OCI-M1 (cell line): ENCODE results near the gene NISCH.
A peak's percentile ranks its signal among the peaks of the same experiment; 100 is the strongest.

Experiments used
- DNase-seq: peaks from one replicate; lab custom pipeline; 2025; lab: John Stamatoyannopoulos, UW

NISCH gene

DNA sequence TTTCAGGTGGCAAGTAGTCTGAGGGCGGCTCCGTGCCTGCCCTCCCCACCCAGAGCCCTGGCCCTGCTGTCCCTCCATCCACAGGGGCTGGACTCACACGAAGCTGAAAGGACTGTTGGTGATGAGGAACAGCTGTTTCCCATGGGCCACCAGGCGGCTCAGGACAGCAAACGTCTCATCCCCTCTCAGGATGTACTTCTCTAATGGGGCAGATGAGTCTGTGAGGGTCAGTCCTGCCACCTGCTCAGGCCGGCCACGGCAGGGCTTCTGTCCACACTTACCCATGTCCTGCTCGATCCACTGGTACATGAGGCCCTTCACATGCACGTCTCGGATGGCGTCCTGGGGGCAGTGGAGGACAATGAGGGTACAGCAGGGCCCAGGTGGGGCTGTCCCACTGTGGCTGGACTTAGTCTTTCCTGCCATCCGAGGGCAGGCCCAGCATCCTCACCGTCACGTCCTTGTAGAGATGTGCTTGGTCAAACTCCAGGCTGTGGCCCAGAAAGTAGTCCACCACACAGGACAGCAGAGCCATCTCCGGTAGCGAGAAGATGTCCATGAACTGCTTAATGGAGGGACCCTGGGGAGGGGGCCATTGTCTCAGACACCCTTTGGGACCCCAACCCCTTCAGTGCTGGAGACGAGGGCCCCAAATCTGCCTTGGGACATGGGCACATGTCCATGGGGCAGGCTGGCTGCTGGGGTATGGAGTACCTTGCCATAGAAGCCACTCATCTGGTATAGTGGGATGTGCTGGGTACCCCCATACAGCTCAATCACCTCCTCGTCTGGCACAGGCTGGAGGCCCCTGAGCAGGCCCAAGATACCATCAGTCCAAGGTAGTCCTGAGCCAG is 72.6 kb downstream of the NISCH start:
- DNase-seq, result no peak

DNA sequence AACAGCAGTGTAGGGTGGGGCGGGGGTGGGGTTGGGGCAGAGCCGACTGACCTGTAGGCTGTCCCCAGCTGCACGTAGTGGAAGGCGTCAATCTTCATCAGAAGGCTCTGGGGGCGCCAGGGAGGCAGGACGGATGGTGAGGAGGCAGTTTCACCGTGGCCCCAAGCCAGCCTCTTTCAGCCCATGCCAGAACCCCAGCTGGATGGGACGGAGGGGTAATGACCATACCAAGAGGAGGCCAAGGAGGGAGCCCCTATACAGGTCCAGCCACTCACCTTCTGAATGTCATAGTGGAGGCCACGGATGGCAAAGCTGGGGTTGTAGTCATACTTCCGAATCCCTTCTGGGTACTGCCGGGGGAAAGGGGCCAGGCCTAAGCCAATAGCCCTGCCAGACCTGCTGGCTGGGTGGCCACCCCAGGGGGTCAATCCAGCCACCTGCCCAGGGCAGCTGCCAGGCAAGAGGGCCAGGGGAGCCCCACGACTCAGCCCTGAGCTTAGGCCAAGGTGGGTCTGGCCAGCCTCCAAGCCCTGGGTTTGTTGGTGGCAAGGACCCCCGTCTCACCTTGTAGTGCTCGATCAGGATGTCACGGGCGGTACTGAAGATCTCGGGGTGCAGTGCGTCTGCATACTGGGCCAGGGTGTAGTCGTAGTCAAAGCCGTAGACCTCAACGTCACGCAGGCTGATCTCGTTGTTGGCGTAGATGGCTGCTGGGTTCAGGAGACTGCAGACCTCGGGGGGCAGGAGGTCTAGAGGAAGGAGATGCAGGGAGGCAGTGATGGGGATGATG is 73.4 kb downstream of the NISCH start:
- DNase-seq, result no peak

DNA sequence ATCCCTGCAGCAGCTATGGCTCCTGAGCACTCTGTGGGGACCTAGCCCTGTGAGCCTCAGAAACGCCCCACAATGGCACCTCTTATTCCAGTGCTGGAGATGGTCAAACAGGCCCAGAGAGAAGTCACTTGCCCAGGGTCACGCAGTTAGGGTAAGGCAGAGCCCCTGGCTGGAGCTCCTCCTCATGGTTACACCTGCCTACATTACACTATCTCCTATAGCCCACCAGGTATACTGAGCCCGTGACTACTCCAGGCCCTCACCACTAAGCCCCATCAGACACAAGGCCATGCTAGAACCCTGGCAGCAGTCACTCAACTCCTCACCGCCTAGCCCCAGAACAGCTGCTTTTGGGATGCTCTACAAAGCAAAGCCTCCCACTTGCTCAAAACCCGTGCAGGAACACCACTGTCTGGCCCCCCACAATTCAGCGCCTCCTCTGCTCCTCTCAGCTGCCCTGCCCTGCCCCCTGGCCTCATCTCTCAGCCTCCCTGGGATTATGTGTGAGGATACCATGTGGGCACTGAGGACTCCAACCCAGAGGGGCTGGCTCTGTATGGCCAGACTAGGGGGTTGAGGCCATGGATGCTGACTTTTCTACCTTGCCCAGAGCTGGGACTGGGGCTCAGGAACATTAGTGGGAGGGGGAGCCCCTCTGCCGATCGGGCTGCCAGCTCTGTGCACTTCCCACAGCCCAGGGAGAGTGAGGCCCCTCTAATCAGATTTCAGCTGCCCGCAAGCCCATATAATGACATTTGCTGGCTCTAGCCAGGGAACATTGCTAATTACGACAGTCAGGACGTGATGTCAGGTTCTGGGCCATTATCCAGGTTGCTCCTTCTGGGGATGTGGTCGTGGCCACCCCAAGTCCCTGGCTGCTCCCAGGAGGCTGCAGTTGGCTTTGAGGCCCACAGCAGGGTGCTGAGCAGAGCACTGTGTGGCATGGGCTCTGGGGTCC is 74.3 kb downstream of the NISCH start:
- no peak for DNase-seq

DNA sequence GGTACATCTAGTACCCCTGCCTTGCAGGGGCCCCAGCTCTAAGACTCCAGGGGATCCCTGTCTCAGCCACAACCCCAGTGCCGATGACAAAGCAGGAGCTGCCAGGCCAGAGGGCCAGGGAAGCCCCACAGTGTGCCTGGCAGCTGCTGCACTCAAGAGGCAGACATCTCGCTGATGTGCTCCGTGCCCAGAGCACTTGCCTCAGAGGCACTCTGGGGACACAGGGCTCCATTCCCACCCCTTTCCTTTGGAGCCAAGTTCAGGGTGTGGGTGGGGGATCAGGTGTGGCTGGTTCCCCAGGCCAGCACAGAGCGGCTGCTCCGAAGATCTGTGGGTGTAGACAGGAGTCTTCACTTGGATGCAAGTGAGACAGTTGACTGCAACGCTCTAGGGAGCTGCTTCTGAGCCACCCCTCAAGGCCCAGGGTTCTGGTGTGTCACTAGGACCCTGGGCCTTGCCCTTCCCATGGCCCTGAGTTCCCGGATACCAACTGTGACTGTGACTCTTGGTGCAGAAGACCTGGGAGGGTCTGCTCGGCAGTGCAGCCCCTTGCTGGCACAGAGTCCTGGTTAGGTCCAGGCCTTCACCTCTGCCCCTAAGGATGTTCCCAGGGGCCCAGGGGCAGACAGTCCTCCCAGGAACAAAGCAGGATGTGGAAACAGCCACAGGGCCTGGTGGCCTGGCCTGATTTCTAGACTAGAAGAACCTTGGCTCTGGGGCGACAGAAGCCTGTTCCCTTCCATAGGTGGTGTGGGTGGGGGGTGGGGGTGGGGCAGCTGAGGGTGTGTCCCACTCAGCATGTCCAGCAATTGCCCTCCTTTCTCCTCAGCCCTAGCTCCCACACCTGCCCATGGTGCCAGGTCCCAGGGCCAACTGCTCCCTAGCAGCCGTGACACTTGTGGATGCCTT is 75.8 kb downstream of the NISCH start:
- DNase-seq, result no peak

DNA sequence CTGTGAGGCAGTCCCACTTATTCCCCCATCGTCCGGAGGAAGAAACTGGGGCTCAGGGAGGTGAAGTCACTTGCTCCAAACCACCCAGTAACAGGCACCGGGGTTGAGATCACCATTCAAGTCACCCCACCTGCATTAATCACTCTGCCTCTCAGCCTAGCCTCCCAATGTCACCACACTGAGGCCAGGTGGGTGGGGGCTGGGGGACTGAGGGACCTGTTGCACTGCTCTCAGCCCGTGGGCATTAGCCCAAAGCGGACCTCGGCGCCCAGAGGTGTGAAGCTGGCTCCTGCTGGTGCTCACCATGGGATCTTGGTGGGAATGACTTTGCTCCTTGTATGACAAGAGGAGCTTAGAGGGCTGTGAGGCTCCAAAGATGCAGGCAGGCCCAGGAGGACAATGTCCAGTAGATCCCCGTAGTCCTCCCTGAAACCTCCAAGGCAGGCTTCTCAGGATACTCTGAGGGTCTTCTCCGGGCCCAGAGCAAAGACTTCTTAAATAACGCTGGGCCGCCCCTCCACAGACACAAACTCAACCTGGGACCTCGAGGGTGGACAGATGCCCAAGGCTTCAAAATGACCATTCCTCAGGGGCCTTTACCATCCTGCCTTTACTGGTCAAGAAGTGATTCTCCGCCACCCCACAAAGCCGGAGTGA is 76.6 kb downstream of the NISCH start:
- no peak for DNase-seq

DNA sequence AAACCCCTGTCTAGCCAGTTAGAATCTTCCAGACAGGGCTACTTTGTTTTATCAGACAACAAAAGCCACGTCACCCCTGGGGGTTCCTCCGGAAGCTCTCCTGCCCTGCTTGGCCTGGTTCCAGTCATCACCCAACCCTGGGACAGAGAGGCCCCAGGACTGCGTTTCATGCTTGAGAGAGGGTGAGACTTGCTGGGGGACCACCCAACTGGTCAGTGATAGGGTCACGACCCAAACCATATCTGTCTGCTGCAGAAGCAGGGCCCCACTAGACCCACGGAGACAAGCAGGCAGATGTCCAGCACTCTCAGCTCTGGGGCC is 77.1 kb downstream of the NISCH start:
- peak; percentile 53 for DNase-seq

DNA sequence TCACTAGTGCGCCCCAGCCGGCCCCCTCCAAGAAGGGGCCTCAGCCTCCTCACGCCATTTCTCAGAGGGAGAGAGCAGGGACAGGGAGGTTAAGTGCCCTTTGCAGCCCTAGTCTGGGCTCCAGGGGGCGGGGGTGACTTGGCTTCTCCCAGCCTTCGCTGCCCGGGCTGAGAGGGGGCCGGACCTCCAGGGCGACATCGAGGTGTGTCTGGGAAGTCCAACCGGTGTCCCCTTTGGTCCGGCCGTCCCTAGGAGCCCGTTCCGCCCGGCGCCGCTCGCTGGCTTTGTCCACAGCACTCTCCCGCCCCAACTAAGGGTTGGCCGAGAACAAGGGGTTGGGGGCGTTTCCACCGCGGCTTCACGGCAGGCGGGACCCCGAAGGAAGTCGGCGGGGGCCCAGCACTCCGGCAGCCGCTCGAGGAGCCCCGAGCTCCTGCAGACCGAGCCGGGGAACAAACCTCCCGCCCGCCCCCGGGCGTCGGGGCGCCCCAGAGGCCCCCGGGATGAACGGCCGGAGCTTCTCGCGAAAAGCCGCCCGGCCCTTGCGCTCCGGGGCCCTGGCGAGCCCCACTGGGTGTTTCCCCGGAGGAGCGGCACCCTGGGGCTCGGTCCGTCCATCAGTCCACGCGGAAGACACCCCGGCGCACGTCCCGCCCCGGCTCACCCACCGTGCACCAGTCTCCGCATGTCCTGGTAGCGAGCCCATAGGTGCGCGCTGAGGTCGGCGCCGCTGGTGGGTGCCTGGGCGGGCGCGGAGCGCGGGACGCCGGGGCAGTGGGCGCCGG is 77.6 kb downstream of the NISCH start:
- peak; percentile 53 for DNase-seq

DNA sequence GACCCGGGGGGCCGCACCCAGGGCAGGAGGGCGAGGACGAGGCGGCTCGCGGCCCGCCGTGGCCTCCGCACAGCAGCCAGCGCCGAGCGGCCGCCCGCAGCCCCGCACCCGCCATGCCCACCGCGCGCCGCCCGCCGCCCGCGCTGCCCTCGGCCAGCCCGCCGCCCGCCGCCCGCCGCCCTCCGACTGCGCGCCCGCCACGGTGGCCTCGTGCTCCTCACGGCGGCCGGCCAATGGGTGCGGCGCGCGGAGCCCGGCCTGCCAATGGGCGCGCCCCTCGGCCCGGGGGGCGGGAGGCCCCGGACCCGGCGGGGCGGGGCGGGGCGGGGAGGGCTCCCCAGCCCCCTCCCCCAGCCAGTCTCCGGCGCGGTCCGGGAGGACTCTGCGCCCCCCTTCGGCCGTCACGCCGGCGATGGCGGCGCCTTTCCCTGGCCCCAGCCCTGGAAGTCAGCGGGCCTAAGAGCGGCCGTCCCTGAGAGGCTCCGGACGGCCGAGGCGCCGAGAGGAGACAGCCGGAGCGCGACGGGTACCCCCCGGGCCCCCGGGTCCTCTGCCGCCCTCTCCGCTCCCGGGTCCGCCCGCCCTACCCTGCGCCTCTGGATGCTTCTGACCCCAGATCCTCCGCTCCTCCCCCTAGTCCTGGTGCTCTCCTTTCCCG is 78.3 kb downstream of the NISCH start, which contains the start of gene NT5DC2:
Gene NT5DC2, minus strand, starts transcription at position 235 of the 658 bp plus-strand sequence. Its CDS starts 120 bp downstream, at position 115.
- DNase-seq, result peak; percentile 67

DNA sequence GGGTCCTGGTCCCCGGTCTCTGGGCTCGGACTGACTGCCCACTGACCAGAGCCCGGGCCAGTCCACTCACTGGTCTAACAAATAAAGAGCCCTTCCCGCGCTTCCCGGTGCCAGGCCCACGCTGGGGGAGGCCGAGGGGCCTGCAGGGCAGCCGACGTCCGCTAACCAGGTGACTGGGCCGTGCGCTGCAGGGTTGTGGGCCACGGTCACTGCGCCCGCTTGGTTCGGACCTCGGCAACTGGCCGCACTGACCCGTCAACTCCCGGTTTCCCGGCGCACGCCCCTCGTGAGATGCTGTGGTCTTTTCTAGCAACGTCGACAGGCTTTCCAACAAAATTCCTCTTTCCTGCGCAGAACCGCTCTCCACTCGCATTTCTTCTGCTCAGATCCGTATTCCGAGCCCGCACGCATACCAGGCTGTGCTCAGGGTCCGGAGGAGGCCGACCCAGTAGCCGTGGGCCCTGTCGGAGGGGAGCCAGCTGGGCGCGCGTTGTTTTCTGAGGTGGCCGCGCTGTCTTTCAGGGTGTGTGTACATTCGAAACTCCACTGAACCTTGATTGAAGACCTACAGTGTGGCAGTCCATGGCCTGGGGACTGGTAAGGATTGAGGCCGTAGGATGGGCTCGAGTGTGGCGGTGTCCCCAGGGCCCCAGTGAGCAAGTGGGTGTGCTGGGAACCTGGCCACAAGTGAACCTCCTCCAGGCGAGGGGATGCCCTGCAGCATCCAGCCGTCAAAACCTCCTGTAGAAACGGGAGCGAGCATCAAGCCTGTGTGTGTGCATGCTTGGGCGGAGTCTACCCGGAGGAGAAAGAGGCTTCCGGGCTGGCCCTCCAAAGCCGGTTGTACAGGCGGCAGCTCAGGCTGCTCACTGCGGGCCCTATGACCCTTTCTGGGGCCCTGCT is 79.1 kb downstream of the NISCH start:
- DNase-seq, result no peak

DNA sequence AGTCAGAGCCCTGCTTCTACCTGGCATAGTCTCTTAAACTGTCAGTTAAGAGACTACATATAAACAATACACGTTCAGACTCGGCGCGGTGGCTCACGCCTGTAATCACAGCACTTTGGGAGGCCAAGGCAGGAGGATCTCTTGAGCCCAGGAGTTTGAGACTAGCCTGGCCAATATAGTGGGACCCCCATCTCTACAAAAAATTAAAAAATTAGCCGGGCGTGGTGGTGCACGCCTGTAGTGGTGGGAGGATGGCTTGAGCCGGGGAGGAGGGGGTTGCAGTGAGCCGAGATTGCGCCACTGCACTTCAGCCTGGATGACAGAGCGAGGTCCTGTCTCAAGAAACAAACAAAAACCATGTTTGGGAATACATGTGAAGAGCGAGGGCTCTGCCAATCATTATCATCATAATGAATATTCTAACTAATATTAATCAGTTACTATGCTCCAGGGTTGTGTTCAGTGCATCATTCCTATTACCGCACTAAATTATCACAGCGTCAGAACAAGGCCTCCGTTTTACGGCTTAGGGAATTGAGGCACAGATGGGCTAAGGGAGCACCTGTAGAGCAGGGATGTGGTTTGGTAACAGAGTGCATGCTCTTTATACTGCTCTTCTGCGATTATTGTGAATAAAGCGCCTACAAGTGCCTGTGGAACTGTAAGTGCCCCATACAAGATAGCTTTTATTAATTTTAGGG is 80.2 kb downstream of the NISCH start:
- no peak for DNase-seq

DNA sequence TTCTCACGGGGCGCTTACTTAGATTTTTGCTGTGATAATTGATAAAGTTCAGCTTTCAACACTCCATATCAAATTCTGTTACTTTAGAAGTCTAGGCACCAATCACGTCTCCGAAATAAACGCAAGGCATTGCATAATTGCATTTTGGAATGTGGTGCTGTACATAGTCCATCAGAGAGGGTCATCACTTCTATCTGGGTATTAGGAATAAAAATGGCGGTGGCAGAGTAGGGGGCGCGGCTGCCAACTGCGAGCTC is 80.6 kb downstream of the NISCH start:
- no peak for DNase-seq

DNA sequence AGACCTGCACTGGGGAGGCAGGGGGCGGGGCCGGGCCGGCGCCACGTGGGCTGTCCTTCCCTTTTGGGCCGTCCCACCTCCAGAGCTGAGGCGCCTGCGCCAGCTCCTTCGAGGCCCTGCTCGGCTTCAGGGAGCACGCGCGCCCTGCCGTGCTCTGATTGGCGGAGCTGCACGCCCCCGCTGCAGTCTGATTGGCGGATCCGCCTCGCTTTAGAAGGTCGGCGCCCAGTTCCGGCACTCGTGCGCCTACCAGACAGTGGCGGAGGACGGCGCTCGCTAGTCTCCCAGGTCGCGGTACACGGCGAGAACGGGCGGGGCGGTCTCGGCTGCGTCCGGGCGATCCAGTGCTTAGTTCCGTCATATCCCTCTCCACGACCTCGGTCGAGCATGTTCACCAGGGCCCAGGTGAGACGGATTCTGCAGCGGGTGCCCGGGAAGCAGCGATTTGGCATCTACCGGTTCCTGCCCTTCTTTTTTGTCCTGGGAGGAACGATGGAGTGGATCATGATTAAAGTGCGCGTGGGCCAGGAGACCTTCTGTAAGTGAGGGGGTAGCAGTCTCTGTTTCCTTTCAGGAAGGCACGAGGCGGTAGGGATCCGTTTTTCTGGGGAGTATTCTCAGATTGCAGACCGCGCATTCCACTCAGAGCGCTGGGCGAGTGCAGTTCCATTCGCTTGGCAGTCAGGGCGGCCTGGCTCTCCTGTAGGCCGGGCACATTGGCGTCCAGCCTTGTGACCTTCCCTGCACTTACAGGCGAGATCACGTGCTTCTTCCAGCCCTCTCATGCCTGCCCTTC is 81.2 kb downstream of the NISCH start, which contains the start of gene UQCC5:
Gene UQCC5, plus strand, starts transcription at position 237 of the 796 bp plus-strand sequence. Its CDS starts 151 bp downstream, at position 388.
- peak; percentile 99 for DNase-seq

DNA sequence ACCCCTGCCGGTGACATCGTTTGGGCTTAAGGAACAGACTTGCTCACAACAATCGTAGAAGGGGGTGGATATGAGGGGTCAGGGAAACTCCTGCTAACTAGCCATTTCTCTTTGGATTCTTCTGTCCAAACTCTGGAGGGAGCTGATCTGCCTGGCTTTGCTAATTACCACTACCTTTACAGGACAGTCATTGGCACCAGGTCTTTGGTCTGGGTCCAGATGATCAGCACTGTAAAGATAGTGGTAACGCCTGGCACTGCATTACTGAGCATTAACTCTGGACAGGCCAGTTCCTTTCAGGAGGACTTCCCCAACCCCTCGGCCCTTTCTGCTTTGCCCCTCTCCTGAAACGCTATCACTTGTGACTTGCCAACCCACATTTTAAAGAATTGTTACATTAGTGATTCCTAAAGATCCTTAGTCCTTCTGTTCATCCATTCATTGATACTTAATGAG is 81.8 kb downstream of the NISCH start:
- no peak for DNase-seq

DNA sequence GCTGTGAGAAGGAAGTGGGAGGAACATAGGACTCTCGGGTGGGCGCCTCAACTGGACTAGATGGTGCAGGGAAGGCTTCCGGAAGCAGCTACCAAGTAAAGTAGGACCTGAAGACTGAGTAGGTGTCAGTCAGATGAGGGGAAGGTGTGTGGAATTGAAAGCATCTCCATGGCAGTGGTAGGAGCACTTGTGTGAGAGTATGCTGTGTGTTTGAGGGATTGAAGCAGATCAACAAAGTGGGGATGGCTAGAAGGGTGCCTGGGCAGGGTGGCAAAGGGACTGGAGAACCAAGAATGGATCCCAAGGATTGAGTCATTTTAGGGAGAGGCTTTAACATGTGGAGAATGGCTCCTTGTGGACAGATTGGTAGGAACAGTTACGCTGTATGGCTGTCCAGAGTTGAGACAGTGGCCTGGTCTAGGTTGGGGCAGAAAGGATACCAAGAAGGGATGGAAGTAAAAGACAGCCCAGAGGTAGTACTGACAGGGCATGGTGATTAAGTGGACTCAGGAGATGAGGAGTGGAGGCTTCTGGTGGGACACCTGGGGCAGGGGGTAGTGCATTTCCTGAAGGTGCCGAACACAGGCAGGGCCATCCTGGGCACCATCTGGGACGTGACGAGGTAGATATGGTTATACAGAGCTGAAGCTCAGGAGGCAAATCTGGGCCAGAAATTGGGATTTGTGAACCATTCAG is 82.5 kb downstream of the NISCH start:
- DNase-seq, result no peak

DNA sequence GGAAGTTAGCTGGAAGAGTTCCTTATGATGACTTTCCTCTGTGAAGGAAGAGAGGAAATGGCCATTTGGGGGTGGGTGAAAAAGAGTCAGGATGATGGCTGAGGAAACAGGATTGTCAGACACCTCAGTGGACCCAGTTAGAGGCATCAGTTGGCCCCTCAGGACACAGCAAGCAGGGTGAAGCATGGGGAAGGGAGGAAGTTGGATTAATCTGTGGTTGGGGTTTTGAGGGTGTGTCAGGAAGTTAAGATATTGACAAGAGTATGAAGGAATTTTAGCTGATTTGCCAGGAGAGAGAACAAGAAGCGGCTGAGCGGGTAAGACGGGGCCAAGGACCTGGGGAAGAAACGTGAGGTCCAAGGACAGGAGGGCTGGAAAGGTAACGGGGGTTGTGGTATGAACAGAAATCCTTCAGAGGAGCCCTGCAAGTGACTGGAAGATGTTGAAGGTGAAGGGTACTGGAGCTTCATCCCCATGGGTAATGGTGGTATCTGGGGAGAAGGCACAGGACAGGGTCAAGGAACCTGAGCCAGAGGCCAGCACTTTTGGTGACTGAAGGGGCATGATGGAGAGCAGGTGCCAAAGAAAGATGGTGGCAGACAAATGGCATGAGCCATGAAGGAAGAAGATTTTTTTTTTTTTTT is 83.7 kb downstream of the NISCH start:
- peak; percentile 45 for DNase-seq

DNA sequence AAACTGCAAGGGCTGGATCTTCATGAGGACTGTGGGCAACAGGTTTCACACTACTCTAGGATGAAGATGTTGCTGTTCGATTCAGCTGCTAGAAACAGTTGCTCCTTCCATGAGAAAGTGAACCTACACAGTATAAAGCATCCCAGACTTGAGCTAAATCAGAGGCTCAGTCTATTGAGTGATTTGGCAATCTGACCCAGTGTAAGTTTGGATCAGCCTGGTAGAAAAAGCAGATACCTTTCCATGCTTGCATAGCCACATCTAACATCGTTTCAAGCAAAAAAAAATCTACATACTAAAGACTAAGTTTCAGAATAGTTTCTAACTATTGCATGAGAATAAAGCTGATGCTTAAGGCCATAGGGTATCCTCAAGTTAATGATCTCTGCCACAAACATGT is 85.6 kb downstream of the NISCH start:
- no peak for DNase-seq
